HG02623 (cell line): ENCODE data around the gene RASAL2.

Experiments
- ATAC-seq: cut with Tn5 transposase; IDR thresholded peaks from one replicate; pipeline ENCODE4 v1.9.1; 2021; ENCODE audit warnings: moderate library complexity; ENCODE audit not compliant: unreplicated experiment

Gene RASAL2

GRCh38 chr1:178483251-178483957, 389.5 kb downstream of the RASAL2 start:
- no peak for ATAC-seq

GRCh38 chr1:178484698-178485225, 390.9 kb downstream of the RASAL2 start:
- no peak for ATAC-seq

- ATAC-seq, result no peak
These were observed 391.7 kb downstream of the RASAL2 start for GRCh38 chr1:178485541-178485981.

- ATAC-seq, result no peak
These were observed 392.5 kb downstream of the RASAL2 start for GRCh38 chr1:178486100-178487069.

GRCh38 chr1:178487070-178487615, 393.2 kb downstream of the RASAL2 start:
- ATAC-seq, result no peak

GRCh38 chr1:178488393-178488792, 394.5 kb downstream of the RASAL2 start:
- no peak for ATAC-seq

DNA sequence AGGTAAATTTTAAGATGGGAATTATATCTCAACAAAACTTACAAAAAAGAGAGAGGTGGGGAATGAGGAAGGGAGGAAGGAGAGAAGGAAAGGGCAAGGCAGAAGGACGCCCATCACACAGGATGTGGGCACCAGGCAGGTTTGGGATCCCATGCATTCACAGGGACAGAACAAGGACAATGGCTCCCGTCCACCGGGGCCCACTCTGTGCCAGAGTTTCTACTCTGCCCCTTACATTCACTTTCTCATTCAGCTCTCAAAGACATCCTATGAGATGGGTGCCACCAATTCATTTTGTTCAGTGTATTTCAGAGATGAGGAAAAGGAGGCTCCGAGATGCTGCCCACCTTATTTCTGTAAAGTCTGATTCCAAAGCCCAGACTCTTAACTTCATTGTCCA, 395.5 kb downstream of the RASAL2 start:
- no peak for ATAC-seq

GRCh38 chr1:178490136-178490535, 396.2 kb downstream of the RASAL2 start:
- ATAC-seq, result no peak

GRCh38 chr1:178490967-178491366, 397.1 kb downstream of the RASAL2 start:
- ATAC-seq, result no peak

DNA sequence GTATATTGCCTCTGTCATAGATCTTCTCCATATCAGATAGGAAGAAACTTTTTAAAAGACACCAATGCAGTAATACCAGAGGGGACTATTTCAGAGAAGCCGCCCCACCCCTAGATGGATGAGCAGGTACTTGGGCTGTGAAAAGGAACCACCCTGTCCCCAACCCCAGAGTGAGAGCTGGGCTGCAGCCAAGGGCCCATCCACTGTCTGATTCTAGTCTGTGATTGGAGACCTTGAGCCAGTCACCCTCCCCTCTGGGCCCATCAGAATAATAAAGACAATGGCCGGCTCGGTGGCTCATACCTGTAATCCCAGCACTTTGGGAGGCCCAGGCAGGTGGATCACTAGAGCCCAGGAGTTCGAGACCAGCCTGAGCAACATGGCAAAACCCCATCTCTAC, 397.8 kb downstream of the RASAL2 start:
- ATAC-seq, result no peak

DNA sequence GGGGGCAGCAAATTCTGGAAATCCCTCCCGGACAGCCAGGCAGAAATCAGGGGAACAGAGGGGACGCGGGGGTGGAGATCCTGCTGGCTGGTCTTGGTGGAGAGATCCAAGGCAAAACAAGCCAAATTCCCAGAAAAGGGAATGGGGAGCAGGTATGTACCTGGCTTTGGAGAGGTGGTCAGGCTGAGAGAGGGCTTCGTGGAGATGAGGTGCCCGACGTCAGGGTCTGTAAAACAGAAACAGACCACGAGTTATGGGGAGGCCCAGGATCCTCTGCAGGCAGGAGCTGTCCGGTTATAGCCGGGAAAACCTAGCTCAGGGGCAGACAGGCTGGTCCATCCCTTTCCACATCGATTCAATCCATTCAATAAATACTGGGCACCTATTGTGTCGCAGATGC, 398.4 kb downstream of the RASAL2 start:
- no peak for ATAC-seq

DNA sequence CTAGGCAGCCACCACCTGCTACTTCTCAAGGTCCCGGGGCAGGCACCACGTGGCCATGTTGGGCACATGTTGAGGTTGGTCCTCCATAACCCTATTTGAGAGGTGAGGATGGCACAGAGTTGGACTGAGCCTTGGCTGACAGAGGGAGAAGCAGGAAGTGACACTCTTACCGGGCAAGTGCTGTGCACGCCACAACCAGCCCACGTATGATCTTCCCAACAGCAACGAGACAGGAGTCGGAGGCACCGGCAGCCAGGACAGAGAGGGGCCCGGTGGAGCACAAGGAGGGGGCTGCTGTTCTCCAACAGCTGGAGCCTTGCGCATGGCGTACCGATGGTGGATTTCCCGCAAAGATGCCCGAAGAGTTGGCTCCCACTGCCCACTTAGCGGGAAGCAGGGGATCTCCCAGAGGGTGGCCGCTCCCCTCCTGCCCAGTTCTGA, 399.4 kb downstream of the RASAL2 start:
- ATAC-seq, result no peak

GRCh38 chr1:178494569-178494971, 400.7 kb downstream of the RASAL2 start:
- no peak for ATAC-seq

DNA sequence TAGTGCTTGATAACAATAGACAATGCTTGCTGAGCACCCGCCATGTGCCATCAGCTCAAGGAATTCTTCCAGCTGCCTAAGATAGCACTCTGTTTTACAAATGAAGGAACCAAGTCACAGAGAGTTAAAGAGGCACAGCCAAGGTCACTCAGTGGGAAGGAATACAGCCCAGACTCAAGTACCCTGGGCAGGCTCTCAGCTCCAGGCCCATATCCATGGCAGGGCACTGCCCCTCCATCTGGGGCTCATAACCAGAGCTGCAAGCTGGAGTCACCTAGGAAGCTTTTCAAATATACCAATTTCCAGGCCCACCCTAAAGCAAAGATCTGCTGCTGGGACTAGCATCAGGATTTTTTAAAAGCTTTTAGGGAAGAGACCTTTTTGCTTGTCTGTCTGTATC, 401.3 kb downstream of the RASAL2 start:
- no peak for ATAC-seq

DNA sequence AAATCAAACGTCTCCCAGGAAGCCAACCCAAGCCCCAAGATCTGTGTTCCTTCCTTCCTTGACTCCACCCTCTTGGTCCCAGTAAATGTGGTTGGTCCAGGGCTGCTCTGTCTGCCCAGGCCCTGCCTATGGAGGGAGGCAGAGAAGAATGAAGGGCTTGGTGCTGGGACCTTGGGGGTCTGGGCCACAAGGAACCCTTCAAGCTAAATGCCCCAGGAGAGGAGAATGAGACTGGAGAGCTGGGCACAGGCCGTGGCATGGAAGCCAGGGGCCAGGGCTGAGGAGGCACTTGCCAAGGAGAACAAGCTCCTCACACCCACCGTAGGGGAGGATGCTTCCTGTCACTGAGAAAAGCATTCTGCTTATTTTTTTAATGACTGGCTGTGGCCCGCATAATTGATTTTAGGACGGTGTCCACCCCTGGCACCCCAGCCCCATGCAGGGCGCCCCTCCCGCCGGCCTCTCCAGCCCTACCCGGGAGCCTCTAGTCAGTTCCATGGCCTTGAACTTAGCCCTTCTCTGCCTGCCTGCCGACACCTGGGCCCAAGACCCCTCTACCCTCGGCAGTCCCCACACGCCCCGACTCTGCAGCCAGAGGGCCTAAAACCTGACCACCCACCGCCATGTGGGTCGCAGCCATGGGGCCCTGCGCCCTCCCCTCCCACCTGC, 402.0 kb downstream of the RASAL2 start:
- ATAC-seq, result no peak

GRCh38 chr1:178496410-178497135, 402.7 kb downstream of the RASAL2 start, which contains the start of gene CLEC20A:
TSS of gene CLEC20A (minus strand) at chr1:178496964. CDS start at chr1:178496939, 25 bp downstream.
- ATAC-seq, result no peak

DNA sequence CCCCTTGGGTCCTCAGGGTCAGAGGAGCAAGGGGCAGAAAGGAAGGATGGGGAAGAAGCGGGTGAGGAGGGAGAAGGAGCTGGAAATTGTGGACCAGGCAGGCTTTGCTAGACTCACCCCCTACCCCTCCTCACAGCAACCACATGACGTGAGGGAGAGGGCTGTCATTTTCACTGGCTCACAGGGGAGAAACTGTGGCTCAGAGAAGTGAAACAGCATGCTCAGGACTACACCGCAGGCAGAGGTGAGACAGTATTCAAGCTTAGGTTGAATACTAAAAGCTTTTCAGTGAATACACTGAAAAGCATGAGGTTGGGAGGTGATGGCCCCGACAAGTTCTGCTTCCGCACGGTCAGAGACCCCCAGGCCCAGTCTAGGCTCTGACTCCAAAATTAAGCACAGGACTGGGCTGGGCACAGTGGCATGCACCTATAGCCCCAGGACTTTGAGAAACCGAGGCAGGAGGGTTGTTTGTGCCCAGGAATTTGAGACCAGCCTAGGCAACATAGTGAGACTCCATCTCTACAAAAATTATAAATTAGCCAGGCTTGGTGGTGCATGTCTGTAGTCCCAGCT, 404.1 kb downstream of the RASAL2 start:
- no peak for ATAC-seq

- ATAC-seq, result no peak
These were observed 405.2 kb downstream of the RASAL2 start for GRCh38 chr1:178498896-178499675.
